COR-L47 (cell line): ENCODE measurements around the gene ERG.

Experiments used
- DNase-seq: peaks from one replicate; lab custom pipeline; 2025; lab: John Stamatoyannopoulos, UW

The ERG gene

DNA sequence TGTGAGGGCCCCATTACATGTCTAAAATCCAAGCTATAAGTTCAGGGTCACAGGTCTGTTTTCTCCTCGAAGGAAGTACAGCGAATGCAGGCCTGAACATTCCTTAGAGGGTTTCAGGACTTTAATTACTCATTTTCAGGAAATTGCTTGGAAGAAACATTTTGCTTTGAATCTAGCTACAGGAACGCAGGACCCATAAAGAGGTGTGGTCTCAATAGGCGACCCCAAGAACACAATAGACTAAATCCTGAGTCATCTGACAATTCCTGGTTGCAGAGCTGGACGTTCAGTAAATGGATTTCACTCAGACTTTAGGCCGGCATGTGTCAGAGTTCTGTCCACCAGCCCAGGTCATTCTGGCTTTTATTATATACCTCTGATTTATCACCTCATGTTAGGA is 1.0 kb upstream of the ERG start:
- DNase-seq = no peak

DNA sequence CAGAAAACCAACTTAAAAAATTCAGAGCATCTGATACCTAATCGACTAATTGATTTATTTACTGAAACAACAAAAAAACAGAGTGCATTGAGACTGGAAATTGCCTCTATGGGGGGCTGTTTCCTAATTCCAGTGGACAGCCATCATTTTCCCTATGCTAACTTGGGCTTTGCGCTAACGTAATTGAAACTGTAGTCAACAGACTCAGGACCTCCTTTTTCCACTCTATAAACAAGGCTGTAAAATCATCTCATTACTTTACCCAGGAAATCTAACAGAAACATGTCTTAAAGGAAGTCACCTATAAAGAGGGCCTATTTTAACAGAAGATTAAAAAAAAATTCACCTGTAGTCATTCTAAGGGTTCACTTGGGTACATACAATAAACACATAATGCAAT is 2.1 kb downstream of the ERG start:
- DNase-seq = no peak

- no peak for DNase-seq
Measured at GRCh38 chr21:38495696-38496095, 2.6 kb downstream of the ERG start.

- no peak for DNase-seq
Measured at GRCh38 chr21:38495242-38495641, 3.0 kb downstream of the ERG start.

DNA sequence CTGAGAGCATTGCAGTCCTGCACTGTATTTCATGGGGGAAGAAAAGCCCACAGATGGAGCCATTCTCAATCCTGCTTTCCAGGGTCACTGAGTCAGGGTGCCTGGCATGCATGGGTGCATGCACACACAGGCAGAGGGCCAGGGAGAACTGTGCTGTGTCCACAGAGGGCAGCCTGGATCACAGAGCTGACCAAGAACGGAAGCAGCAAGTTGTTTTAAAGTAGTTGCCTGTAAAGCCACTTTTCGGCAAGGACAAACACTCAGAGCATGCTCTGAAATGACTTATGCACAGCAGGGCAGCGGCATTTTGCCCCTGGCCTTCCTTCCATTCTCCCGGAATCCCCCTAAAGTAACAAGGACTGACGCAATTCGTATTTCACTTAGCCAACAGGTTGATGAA is 3.6 kb downstream of the ERG start:
- DNase-seq = no peak

- DNase-seq = no peak
Measured at GRCh38 chr21:38494251-38494642, 4.0 kb downstream of the ERG start.

- DNase-seq = no peak
Measured at GRCh38 chr21:38493549-38494250, 4.6 kb downstream of the ERG start.

DNA sequence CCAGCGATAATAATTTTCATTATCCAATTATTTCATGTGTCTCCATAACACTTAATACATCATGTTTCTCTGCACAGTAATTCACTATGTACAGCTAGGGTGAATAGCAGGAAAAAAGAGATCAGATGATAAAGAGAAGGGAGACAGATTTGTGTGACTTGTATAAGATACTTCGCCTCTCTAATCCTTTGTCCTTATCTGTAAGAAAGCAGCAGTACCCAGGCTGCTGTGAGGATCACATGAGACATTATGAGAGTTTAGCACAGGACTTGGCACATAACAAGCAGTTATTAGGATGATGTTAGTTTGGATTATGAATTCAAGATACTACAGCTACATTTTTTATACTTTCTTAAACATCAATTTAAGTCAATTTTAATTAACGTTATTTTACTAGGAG is 6.3 kb downstream of the ERG start:
- DNase-seq = no peak

GRCh38 chr21:38491536-38491935 is 6.7 kb downstream of the ERG start:
- no peak for DNase-seq

DNA sequence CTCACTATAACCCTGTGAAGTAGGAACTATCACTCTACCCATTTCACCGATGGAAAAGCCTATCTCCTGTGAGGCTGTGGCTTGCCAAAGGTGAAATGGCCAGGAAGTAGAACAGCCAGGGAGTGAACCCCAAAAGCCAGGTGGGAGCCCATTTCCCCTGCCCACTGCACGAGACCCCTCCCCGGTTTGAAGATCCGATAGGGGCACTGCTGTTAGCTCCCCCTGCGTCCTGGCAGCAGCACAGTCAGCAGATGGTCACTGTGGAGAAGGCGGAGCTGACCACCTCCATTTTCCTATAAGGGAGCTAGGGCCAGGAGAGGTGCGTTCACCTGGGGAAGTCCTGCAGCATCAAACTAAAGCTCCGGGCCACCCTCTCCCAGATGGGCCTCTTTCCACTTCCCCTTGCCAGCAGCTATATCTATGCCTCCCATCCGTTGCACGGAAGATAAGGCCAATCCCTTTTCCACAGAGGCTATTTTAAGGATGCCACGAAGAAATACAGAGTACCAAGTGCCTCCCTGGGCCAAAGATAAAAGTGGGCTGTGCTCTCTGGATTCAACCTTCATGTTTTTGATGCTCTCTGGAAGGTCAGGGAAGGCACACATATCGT is 7.8 kb downstream of the ERG start:
- no peak for DNase-seq

GRCh38 chr21:38489729-38490128 is 8.5 kb downstream of the ERG start:
- no peak for DNase-seq

DNA sequence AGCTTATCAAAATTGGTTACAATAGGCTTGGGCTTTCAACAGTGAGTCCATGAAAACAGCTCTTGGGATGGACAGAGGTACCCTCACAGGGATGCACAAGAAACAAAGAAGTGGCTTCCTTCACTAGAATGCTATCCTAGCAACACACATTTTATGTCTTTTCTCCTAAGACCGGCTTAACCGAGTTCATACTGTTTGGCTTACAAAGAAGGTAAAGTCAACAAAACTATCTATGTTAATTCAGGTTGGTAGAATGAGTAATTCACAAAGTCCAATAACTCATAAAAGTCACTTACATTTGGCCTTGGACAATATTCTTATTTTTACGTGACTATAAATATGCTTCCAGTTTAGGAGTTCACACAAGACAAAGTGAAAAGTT is 9.0 kb downstream of the ERG start:
- no peak for DNase-seq

DNA sequence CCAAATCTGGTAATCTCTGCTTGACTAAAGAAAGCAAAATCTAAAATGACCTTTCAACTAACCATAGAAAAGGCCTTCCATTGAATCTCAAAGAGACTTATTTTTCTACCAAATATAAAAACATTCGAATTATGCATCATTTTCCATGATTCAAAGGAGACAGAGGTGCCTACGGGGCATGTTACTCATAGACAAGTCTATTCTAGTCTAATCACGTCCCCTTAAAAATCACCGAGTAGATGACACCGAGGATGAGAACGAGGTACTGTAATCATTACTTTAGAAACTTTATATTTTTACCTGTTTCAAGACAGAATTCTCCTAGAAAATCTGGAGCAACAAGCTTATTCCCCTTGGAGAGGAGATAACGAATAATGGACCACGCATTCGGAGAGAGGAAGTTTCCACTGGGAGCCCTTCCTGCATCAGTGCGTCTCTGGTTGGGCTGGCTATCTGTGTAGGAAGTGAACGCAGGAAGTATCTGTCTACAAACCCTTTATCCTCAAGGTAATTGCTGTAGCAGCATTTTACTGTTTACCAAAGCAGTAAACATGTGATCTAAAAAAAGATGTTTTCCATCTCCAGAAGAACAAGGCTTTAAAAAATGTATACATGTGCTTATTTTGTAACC is 9.5 kb downstream of the ERG start:
- no peak for DNase-seq

DNA sequence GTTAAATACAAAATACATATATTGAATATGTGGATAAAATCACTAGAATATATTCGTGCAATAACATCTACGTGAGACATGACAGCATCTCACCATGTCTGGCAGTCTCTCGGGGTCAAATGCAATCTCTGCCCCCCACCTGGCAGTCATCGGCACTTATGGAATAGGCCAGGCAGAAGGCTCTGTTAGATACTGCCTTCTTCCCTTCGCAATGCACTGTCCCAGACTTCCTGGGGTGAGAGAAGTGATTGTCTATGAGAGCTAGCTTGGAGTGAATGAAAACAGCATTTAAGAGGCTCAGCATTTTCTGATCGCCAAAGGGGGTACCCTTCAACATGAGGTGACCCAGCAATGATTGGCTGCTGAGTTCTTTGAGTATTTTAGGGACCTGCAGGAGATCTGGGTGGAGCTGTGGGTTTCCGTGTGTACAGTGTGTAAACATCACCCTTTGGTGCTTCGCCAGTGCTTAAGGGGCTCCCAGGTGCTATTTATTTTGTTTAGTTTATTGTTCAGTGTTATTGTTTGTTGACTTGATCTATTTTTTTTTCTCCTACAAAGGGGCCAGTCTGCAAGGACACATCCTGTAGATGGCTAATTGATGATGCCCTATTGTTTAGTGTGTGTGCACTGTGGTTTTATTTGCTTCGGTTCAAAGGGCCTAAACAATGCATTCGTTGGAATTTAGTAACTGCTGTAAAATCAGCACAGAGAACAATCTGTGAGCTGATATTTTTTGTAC is 10.2 kb downstream of the ERG start:
- peak; percentile 87 for DNase-seq

DNA sequence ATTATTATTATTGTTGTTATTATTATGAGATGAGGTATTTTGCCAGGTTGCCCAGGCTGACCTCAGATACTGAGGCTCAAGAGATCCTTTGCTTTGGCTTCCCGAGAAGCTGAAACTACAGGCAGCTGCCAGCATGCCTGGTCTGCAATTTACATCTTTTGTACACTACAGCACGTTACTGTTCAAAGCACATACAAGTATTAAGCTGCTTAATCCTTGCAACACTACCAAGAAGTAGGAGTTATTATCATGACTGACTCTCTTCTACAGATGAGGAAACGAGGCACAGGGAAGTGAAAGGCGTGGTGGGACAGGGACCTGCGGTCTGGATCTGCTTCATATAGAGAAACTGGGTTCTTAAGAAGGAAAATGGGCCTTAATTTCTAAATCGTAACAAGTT is 11.6 kb downstream of the ERG start:
- DNase-seq = no peak

DNA sequence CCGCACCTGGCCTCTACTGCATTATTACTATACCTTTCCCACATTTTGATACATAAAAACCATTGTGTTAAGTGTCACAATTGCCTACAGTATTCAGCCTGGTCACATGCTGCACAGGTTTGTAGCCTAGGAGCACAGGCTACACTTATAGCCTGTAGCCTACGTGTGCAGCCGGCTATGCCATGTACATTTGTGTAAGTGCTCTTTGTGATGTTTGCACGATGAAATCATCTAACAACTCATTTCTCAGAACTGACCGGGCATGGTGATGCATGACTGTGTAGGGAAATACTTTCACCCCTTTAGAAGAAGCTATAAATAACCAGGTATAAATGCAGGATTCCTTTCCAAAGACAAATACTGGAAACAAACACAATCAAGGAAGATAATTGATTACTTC is 12.1 kb downstream of the ERG start:
- no peak for DNase-seq

GRCh38 chr21:38479641-38480525 is 18.4 kb downstream of the ERG start:
- no peak for DNase-seq

- no peak for DNase-seq
Measured at GRCh38 chr21:38478782-38479181, 19.5 kb downstream of the ERG start.

GRCh38 chr21:38477226-38477625 is 21.1 kb downstream of the ERG start:
- DNase-seq = no peak

- DNase-seq = no peak
Measured at GRCh38 chr21:38476385-38476784, 21.9 kb downstream of the ERG start.

DNA sequence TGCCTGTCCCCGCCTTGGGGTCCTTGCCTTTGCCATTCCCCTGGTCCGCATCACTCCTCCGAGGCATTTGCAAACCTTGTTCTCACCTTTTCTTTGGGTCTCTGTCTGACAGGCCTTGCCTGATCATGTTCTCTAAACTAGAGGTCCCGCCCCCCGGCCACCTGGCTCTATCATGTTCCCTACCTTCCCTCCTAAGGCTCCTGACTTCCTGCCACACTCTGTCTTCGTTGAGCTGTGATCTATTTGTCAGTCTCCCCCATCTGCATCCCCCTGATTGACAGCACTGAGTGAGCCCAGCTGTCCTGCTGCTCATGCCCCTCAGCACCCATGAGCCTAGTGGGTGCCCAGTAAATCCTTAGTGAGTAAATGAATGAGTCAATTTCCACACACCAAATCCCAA is 22.8 kb downstream of the ERG start:
- DNase-seq = no peak

- no peak for DNase-seq
Measured at GRCh38 chr21:38474796-38475195, 23.5 kb downstream of the ERG start.
